H9 (cell line): Measurements from ENCODE around the gene MAPK8IP2. TPM values are rescaled to one million over a fixed set of nuclear protein-coding genes. Genes with fewer than 3 reads are reported as not detected.
A peak's percentile ranks its signal among the peaks of the same experiment; 100 is the strongest.

Experiments
- DNase-seq: peaks from one replicate; pipeline ENCODE4 v3.0.0-alpha.2; 2017
- H2AFZ ChIP-seq: one replicate; pipeline ENCODE4 v1.6.1; 2013; ENCODE audit warnings: mild to moderate bottlenecking, low read length, control low read depth, moderate library complexity
- H2AK5ac ChIP-seq: 2 replicates; pipeline ENCODE4 v1.6.1; 2013; ENCODE audit warnings: low read length, control low read depth, mixed read lengths; ENCODE audit not compliant: insufficient read length
- H2BK120ac ChIP-seq: one replicate; pipeline ENCODE4 v1.6.1; 2013; ENCODE audit warnings: low read depth, mild to moderate bottlenecking, low read length, control low read depth, inconsistent platforms; ENCODE audit not compliant: poor library complexity, severe bottlenecking
- H2BK12ac ChIP-seq: 2 replicates; pipeline ENCODE4 v1.6.1; 2013; ENCODE audit warnings: low read length, control low read depth, mixed read lengths, low read depth; ENCODE audit not compliant: insufficient read length
- H2BK15ac ChIP-seq: 2 replicates; pipeline ENCODE4 v1.6.1; 2013; ENCODE audit warnings: low read depth, low read length, control low read depth
- H2BK20ac ChIP-seq: one replicate; pipeline ENCODE4 v1.6.1; 2013; ENCODE audit warnings: low read depth, mild to moderate bottlenecking, low read length, control low read depth, inconsistent platforms; ENCODE audit not compliant: poor library complexity, severe bottlenecking
- H2BK5ac ChIP-seq: 2 replicates; pipeline ENCODE4 v1.6.1; 2013; ENCODE audit warnings: low read length, control low read depth, mixed read lengths; ENCODE audit not compliant: insufficient read length
- H3K14ac ChIP-seq: 2 replicates; pipeline ENCODE4 v1.6.1; 2013; ENCODE audit warnings: low read length, control low read depth; ENCODE audit not compliant: insufficient read depth
- H3K18ac ChIP-seq: 2 replicates; pipeline ENCODE4 v1.6.1; 2013; ENCODE audit warnings: low read depth, mild to moderate bottlenecking, mixed read lengths, low read length, control low read depth; ENCODE audit not compliant: insufficient read length
- H3K23ac ChIP-seq: 2 replicates; pipeline ENCODE4 v1.6.1; 2013; ENCODE audit warnings: low read length, control low read depth, mixed read lengths, low read depth; ENCODE audit not compliant: insufficient read length
- H3K23me2 ChIP-seq: 2 replicates; pipeline ENCODE4 v1.6.1; 2013; ENCODE audit warnings: low read depth, mild to moderate bottlenecking, mixed read lengths, low read length, control low read depth; ENCODE audit not compliant: insufficient read length, poor library complexity, severe bottlenecking
- H3K27ac ChIP-seq: 2 replicates; pipeline ENCODE4 v1.5.1; 2013; ENCODE audit warnings: low read length, control low read depth, mixed read lengths, low read depth; ENCODE audit not compliant: insufficient read length
- H3K27me3 ChIP-seq: 2 replicates; pipeline ENCODE4 v1.6.1; 2013; ENCODE audit warnings: low read length, control low read depth, inconsistent platforms; ENCODE audit not compliant: insufficient read depth
- H3K4ac ChIP-seq: 2 replicates; pipeline ENCODE4 v1.6.1; 2013; ENCODE audit warnings: low read depth, mild to moderate bottlenecking, control low read depth, inconsistent platforms, low read length, moderate library complexity
- H3K4me1 ChIP-seq: 2 replicates; pipeline ENCODE4 v1.6.1; 2013; ENCODE audit warnings: low read length, control low read depth, inconsistent platforms; ENCODE audit not compliant: insufficient read depth
- H3K4me2 ChIP-seq: 2 replicates; pipeline ENCODE4 v1.6.1; 2013; ENCODE audit warnings: low read length, control low read depth, mixed read lengths; ENCODE audit not compliant: insufficient read length, insufficient read depth
- H3K56ac ChIP-seq: 2 replicates; pipeline ENCODE4 v1.6.1; 2013; ENCODE audit warnings: low read depth, mild to moderate bottlenecking, mixed read lengths, low read length, control low read depth; ENCODE audit not compliant: insufficient read length
- H3K79me1 ChIP-seq: 2 replicates; pipeline ENCODE4 v1.6.1; 2013; ENCODE audit warnings: low read depth, mild to moderate bottlenecking, moderate library complexity, low read length, control low read depth, inconsistent platforms; ENCODE audit not compliant: insufficient read depth, poor library complexity, severe bottlenecking
- H3K79me2 ChIP-seq: 2 replicates; pipeline ENCODE4 v1.6.1; 2013; ENCODE audit warnings: low read length, control low read depth, inconsistent platforms; ENCODE audit not compliant: insufficient read depth
- H3K9ac ChIP-seq: 2 replicates; pipeline ENCODE4 v1.6.1; 2013; ENCODE audit warnings: low read length, control low read depth, mixed read lengths; ENCODE audit not compliant: insufficient read length; ENCODE audit errors: extremely low read depth
- H3K9me3 ChIP-seq: one replicate; pipeline ENCODE4 v1.6.1; 2013; ENCODE audit warnings: low read depth, low read length, inconsistent platforms; ENCODE audit not compliant: control insufficient read depth
- H3T11ph ChIP-seq: one replicate; pipeline ENCODE4 v1.6.1; 2013; ENCODE audit warnings: mild to moderate bottlenecking, low read length, control low read depth, inconsistent platforms
- H4K20me1 ChIP-seq: one replicate; pipeline ENCODE4 v1.6.1; 2013; ENCODE audit not compliant: control insufficient read depth, insufficient read length, insufficient read depth
- H4K5ac ChIP-seq: 2 replicates; pipeline ENCODE4 v1.6.1; 2013; ENCODE audit warnings: low read depth, mild to moderate bottlenecking, mixed read lengths, low read length, control low read depth; ENCODE audit not compliant: insufficient read length
- H4K8ac ChIP-seq: replicated peaks from 2 replicates; pipeline ENCODE4 v1.6.1; 2013; ENCODE audit warnings: low read length, control low read depth, mixed read lengths, low read depth; ENCODE audit not compliant: insufficient read length
- H4K91ac ChIP-seq: 2 replicates; pipeline ENCODE4 v1.6.1; 2013; ENCODE audit warnings: low read depth, mild to moderate bottlenecking, moderate library complexity, mixed read lengths, low read length, control low read depth; ENCODE audit not compliant: insufficient read length
- H3K27ac Mint-ChIP-seq, 3 experiments: 2 replicates in 2 of 3; 3 replicates in 1 of 3; pipeline ENCODE4 v1.8.0; 2020 to 2021; ENCODE audit warnings: mixed read lengths in 3 of 3, mild to moderate bottlenecking in 1 of 3, moderate library complexity in 1 of 3
- H3K27me3 Mint-ChIP-seq: 2 replicates; pipeline ENCODE4 v1.8.0; 2021; ENCODE audit warnings: low read depth, mild to moderate bottlenecking, moderate library complexity, mixed read lengths
- H3K36me3 Mint-ChIP-seq, 3 experiments: 2 replicates in 2 of 3; 3 replicates in 1 of 3; pipeline ENCODE4 v1.8.0; 2020 to 2021; ENCODE audit warnings: low read depth in 3 of 3, mixed read lengths in 3 of 3; ENCODE audit not compliant: insufficient read depth in 1 of 3
- H3K4me1 Mint-ChIP-seq, 2 experiments: 2 replicates each; pipeline ENCODE4 v1.8.0; 2020; ENCODE audit warnings: mixed read lengths in 2 of 2
- H3K4me3 Mint-ChIP-seq, 2 experiments: 2 replicates in 1 of 2; 3 replicates in 1 of 2; pipeline ENCODE4 v1.8.0; 2020 to 2021; ENCODE audit warnings: mild to moderate bottlenecking in 2 of 2, mixed read lengths in 2 of 2, moderate library complexity in 1 of 2
- H3K9me3 Mint-ChIP-seq, 2 experiments: 2 replicates in 1 of 2; 3 replicates in 1 of 2; pipeline ENCODE4 v1.8.0; 2020; ENCODE audit warnings: mild to moderate bottlenecking in 2 of 2, mixed read lengths in 2 of 2, moderate library complexity in 1 of 2
- CTCF ChIP-seq: fragments of 200-600 bp; sonication (generic); conservative IDR thresholded peaks from 3 replicates; pipeline ENCODE4 v1.8.0; 2021; ENCODE audit warnings: antibody characterized with exemption, mild to moderate bottlenecking
- WGBS: extraction: QIAGEN DNeasy Blood & Tissue Kit; methylation state at CpG from one replicate; pipeline ENCODE4 v1.1.7; 2013; ENCODE audit warnings: missing lambda C conversion rate, low lambda C conversion rate, mixed read lengths; ENCODE audit not compliant: insufficient read length; ENCODE audit errors: extremely low coverage; 5-methylcytosine and 5-hydroxymethylcytosine counted together
- total RNA-seq: library from RNA; stranded (reverse); gene quantifications from 2 replicates; pipeline ENCODE4 v1.2.1, GENCODE V29; 2021

MAPK8IP2 gene
- total RNA-seq, 1 experiment from 2014 or later: 5.7 TPM

DNA sequence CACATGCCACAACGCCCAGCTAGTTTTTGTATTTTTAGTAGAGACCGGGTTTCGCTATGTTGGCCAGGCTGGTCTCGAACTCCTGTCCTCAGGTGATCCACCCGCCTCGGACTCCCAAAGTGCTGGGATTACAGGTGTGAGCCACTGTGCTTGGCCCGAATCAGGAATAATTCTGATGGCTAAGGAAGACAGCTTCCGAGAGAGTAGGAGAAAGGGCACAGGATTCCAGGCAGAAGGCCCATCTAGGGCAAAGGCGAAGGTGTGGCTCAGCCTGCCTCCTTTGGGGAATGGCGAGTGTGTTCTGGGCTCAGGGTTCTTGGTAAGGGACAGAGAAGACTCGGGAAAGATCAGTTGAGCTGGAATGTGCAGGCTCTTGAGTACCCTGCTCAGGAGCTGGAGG lies 36.3 kb upstream of the MAPK8IP2 start:
- Histone ChIP-seq H4K8ac (no peak overlapping the region), H3K79me2 (no peaks in the 10 kb centered on the region), H3K4me1 (no peaks in the 10 kb centered on the region), H3K27me3 (no peaks in the 10 kb centered on the region), H4K20me1 (no peaks in the 10 kb centered on the region), H3K14ac (no peak overlapping the region), H2BK12ac (no peak overlapping the region), H3K18ac (no peak overlapping the region), H3K56ac (no peak overlapping the region), H2AFZ (no peak overlapping the region), H3K9me3 (no peaks in the 10 kb centered on the region), H3K4ac (no peak overlapping the region), H3K9ac (no peak overlapping the region), H2BK5ac (no peak overlapping the region), H2BK120ac (no peak overlapping the region), H3K27ac (no peak overlapping the region), H3K4me2 (no peak overlapping the region), H2AK5ac (no peak overlapping the region), H3K79me1 (no peaks in the 10 kb centered on the region), H2BK15ac (no peak overlapping the region), H3K23me2 (no peaks in the 10 kb centered on the region), H4K91ac (no peak overlapping the region), H3T11ph (no peak overlapping the region), H2BK20ac (no peak overlapping the region), H4K5ac (no peak overlapping the region), H3K23ac (no peak overlapping the region)
- Mint-ChIP-seq H3K4me1 (peaks cover 9 to 10% of the 10 kb centered on the region in 2 experiments), H3K36me3 (peaks cover 1 to 17% (median 14%) of the 10 kb centered on the region in 3 experiments; a peak in 6 of 7 replicates), H3K9me3 (no peaks in the 10 kb centered on the region), H3K27ac (no peak overlapping the region), H3K27me3 (peaks cover 37% of the 10 kb centered on the region), H3K4me3 (peak overlapping the region in 1 of 2 experiments; percentile 8; a peak in 3 of 5 replicates)
- no peak for TF ChIP-seq CTCF
- no peak for DNase-seq
- WGBS: no CpG with 5 or more reads among the region's 11 CpGs
